Tibial nerve (tissue), 4 donors: ENCODE results near the gene ZNF669.
"Not testable (repeated sequence)": the region's sequence is repeated elsewhere in the genome, so short reads cannot be mapped to it uniquely, and the experiment has no call there.

Experiments used
- EP300 ChIP-seq, 2 donors: sonication (generic); formaldehyde crosslinking; IDR thresholded peaks; one replicate each; pipeline ENCODE4 v1.6.1; 2017; ENCODE audit warnings: antibody characterized with exemption in 2 of 2, mild to moderate bottlenecking in 1 of 2
- TF ChIP-seq, protein P1 (sequence below), 5 experiments: fragments of 200-600 bp in 3 of 5; fragments of 450-650 bp in 2 of 5; sonication (generic) in 3 of 5; IDR thresholded peaks; one replicate each; pipeline ENCODE4 v1.5.1; 2016 to 2019; ENCODE audit warnings: antibody characterized with exemption in 5 of 5, mild to moderate bottlenecking in 3 of 5, moderate library complexity in 2 of 5

- TF ChIP-seq, protein P1, sequence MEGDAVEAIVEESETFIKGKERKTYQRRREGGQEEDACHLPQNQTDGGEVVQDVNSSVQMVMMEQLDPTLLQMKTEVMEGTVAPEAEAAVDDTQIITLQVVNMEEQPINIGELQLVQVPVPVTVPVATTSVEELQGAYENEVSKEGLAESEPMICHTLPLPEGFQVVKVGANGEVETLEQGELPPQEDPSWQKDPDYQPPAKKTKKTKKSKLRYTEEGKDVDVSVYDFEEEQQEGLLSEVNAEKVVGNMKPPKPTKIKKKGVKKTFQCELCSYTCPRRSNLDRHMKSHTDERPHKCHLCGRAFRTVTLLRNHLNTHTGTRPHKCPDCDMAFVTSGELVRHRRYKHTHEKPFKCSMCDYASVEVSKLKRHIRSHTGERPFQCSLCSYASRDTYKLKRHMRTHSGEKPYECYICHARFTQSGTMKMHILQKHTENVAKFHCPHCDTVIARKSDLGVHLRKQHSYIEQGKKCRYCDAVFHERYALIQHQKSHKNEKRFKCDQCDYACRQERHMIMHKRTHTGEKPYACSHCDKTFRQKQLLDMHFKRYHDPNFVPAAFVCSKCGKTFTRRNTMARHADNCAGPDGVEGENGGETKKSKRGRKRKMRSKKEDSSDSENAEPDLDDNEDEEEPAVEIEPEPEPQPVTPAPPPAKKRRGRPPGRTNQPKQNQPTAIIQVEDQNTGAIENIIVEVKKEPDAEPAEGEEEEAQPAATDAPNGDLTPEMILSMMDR (IDR thresholded peaks at IDR 0.05): not testable (repeated sequence)
- TF ChIP-seq EP300 (IDR thresholded peaks at IDR 0.05): not testable (repeated sequence)
These were observed 16.2 kb upstream of the ZNF669 start for GRCh38 chr1:247120408-247120668.
